Peyer's patch (tissue), 4 donors: ENCODE results near the gene MAGI3. TPM values are rescaled to one million over a fixed set of nuclear protein-coding genes. Genes with fewer than 3 reads are reported as not detected.

Experiments used
- DNase-seq, 3 donors: peaks; one replicate each; pipeline ENCODE4 v3.0.0-alpha.2; 2017 to 2019
- H3K27ac ChIP-seq, 4 donors: fragments of 200-600 bp; sonication (generic); one replicate each; pipeline ENCODE4 v1.5.1; 2016 to 2019
- H3K27me3 ChIP-seq, 2 donors: fragments of 200-600 bp; sonication (generic); one replicate each; pipeline ENCODE4 v1.5.1; 2019
- H3K36me3 ChIP-seq, 3 donors: fragments of 200-600 bp; sonication (generic); one replicate each; pipeline ENCODE4 v1.5.1; 2016 to 2019
- H3K4me1 ChIP-seq, 4 donors: fragments of 200-600 bp; sonication (generic); one replicate each; pipeline ENCODE4 v1.5.1; 2016 to 2019
- H3K4me3 ChIP-seq, 4 donors: fragments of 200-600 bp; sonication (generic); 1 replicate in 3 of 4; 2 replicates in 1 of 4; pipeline ENCODE4 v1.5.1; 2016 to 2019; ENCODE audit warnings: mild to moderate bottlenecking in 1 of 4
- H3K9me3 ChIP-seq, 4 donors: fragments of 200-600 bp; sonication (generic); one replicate each; pipeline ENCODE4 v1.5.1; 2016 to 2019; ENCODE audit warnings: mild to moderate bottlenecking in 1 of 4
- POLR2A ChIP-seq, 2 donors: fragments of 450-650 bp; IDR thresholded peaks; one replicate each; pipeline ENCODE4 v1.5.1; 2017; ENCODE audit warnings: antibody characterized with exemption in 2 of 2, mild to moderate bottlenecking in 2 of 2, moderate library complexity in 2 of 2
- total RNA-seq, 4 donors: library from RNA; depleted of rRNA; stranded (reverse); fragments of >200 nt; gene quantifications; one replicate each; pipeline ENCODE4 v1.1.0, GENCODE V29; 2016
- TF ChIP-seq, protein P1 (sequence below), 6 experiments: fragments of 450-650 bp in 4 of 6; fragments of 200-600 bp in 2 of 6; sonication (generic) in 1 of 6; IDR thresholded peaks; one replicate each; pipeline ENCODE4 v1.5.1; 2017 to 2019; ENCODE audit warnings: antibody characterized with exemption in 6 of 6, mild to moderate bottlenecking in 3 of 6, moderate library complexity in 1 of 6

The MAGI3 gene
- total RNA-seq, 4 donors from 2014 or later = 60.2 to 120 (median 103) TPM

DNA sequence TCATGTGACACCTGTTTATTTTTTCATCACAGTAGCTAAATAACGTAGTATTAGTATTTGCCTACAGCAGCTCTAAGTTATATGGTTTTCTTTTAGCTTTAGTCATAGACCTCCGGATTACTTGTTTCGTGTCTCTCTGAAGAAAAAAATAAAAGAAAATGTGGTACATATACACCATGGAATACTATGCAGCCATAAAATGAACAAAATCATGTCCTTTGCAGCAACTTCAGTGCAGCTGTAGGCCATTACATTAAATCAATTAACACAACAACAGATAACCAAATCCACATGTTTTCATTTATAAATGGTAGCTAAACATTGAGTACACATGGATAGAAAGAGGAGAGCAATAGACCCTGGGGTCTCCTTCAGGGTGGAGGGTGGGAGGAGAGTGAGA lies 142.7 kb downstream of the MAGI3 start:
- TF ChIP-seq, protein P1, sequence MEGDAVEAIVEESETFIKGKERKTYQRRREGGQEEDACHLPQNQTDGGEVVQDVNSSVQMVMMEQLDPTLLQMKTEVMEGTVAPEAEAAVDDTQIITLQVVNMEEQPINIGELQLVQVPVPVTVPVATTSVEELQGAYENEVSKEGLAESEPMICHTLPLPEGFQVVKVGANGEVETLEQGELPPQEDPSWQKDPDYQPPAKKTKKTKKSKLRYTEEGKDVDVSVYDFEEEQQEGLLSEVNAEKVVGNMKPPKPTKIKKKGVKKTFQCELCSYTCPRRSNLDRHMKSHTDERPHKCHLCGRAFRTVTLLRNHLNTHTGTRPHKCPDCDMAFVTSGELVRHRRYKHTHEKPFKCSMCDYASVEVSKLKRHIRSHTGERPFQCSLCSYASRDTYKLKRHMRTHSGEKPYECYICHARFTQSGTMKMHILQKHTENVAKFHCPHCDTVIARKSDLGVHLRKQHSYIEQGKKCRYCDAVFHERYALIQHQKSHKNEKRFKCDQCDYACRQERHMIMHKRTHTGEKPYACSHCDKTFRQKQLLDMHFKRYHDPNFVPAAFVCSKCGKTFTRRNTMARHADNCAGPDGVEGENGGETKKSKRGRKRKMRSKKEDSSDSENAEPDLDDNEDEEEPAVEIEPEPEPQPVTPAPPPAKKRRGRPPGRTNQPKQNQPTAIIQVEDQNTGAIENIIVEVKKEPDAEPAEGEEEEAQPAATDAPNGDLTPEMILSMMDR (IDR thresholded peaks at IDR 0.05) = no peak
- TF ChIP-seq POLR2A (IDR thresholded peaks at IDR 0.05) = no peak

DNA sequence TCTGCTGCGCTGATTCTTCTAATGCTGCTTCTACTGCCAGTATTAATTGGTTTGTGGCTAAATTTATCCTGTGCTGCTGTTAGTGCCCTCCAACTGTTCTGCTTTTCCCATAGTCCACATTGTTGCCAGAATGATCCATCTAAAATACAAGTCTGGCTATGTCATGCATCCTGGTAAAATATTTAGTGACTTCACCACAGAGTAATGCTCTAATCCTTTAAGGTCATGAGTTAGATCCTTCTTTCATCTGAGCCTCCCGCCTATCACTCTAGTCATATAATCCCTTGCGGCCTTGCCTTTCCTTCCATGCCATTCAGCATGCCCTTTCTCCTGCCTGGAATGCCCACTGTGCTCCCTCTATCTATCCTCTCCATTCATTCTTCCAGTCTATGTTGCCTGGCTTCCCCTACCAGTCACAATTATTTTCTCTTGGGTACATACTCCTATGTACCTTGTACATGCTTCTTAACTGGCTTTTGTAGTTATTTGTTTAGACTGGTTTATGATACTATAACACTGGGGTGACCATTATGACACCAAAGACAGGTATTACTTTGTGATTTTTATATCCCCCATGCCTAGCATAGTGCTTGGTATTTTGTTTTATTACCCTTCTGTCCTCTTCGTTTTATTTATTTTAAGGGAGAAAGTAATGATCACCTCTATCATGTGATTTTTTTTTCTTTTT lies 144.0 kb downstream of the MAGI3 start:
- DNase-seq = no peak
- Histone ChIP-seq H3K9me3 (no peaks in the 10 kb centered on the region), H3K4me3 (no peak overlapping the region), H3K36me3 (no peaks in the 10 kb centered on the region), H3K27ac (no peak overlapping the region), H3K4me1 (no peaks in the 10 kb centered on the region), H3K27me3 (no peaks in the 10 kb centered on the region)
- no peak for TF ChIP-seq POLR2A (IDR thresholded peaks at IDR 0.05)
- TF ChIP-seq, protein P1 (IDR thresholded peaks at IDR 0.05) = no peak

More for the DNA sequence above, 142.7 kb downstream of the MAGI3 start:
- Histone ChIP-seq H3K4me1 (no peaks in the 10 kb centered on the region), H3K9me3 (no peaks in the 10 kb centered on the region), H3K27me3 (no peaks in the 10 kb centered on the region), H3K27ac (no peak overlapping the region), H3K4me3 (no peak overlapping the region), H3K36me3 (no peaks in the 10 kb centered on the region)
- DNase-seq = no peak

DNA sequence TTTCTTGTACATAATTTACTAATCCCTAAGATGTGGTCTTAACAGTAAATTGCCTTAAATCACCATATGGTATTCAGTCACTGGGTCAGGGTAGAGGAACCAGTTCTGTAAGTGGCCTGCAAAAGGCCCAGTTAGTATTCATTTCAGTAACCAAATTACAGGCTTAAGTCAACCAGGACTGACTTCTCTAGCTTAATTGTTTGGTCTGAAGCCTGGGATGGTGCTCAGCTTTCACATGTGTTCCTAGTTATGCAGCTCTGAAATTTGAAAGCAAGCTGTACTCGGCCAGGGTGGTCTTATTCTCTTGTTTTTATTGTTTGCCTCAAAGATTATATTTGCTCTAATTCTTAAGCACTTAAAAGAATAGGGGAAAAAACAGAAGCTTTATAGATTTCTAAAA lies 144.6 kb downstream of the MAGI3 start:
- Histone ChIP-seq H3K36me3 (no peaks in the 10 kb centered on the region), H3K27ac (no peak overlapping the region), H3K4me1 (peaks cover 0 to 2% (median 0%) of the 10 kb centered on the region in 4 donors), H3K9me3 (no peaks in the 10 kb centered on the region), H3K4me3 (no peak overlapping the region), H3K27me3 (no peaks in the 10 kb centered on the region)
- TF ChIP-seq, protein P1 (IDR thresholded peaks at IDR 0.05) = no peak
- TF ChIP-seq POLR2A (IDR thresholded peaks at IDR 0.05) = no peak
- DNase-seq = no peak

DNA sequence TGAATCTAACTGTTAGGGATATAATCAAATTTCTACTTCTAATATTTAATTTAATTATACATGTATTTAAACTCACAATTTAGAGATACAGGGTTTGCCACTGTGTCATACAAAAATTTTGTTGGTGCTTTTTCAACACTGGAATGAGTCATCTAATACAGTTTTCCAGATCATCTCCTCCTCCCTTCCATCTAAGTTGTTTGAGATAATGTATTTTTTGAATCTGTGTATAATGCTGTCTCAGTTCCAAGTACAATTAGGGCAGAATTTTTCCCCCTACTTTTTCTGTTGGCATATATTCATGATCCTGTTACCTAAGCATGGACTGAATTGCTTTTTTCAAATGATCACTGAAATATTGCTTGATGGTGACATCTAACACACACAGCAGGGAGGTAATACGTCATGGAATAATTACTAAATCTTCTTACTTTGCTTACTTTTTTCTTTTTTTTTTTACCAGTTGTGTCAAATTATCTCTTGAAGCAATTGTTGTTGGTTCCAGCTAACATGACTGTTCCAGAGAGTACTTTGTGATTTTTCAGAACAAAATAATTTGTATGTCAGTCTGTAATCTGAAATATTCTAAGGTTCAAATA lies 146.0 kb downstream of the MAGI3 start:
- Histone ChIP-seq H3K4me1 (peaks cover 0 to 15% (median 0%) of the 10 kb centered on the region in 4 donors), H3K4me3 (no peak overlapping the region), H3K27ac (no peak overlapping the region), H3K36me3 (no peaks in the 10 kb centered on the region), H3K9me3 (no peaks in the 10 kb centered on the region), H3K27me3 (no peaks in the 10 kb centered on the region)
- no peak for TF ChIP-seq POLR2A (IDR thresholded peaks at IDR 0.05)
- TF ChIP-seq, protein P1 (IDR thresholded peaks at IDR 0.05) = no peak
- no peak for DNase-seq

DNA sequence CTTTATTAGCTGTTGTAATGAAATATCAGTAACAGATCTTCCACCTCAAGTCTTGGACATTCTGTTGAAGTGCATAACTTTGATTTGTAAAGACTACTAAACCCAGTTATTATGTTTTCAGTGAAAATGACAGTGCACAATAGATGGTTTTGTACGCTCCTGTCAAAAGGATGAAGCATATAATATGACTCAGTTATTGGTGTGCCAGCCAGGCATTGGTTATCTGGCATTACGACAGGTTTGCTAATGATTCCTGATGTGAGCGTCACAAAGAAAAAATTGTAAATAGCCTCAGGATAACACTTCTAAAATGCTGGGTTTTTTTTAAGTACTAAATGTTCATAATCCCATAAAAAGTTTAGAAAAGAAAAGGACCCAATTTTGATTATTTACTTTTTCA lies 147.9 kb downstream of the MAGI3 start:
- no peak overlapping the region for H3K4me3 ChIP-seq
- TF ChIP-seq, protein P1 (IDR thresholded peaks at IDR 0.05) = no peak
- no peak for TF ChIP-seq POLR2A (IDR thresholded peaks at IDR 0.05)
- H3K27me3 ChIP-seq = no peaks in the 10 kb centered on the region
- no peak for DNase-seq
- H3K4me1 ChIP-seq = peaks cover 0 to 20% (median 0%) of the 10 kb centered on the region in 4 donors
- H3K36me3 ChIP-seq = no peaks in the 10 kb centered on the region
- H3K9me3 ChIP-seq = no peaks in the 10 kb centered on the region
- no peak overlapping the region for H3K27ac ChIP-seq
